ENCODE results near the gene DNAAF3. TPM values are rescaled to one million over a fixed set of nuclear protein-coding genes. Genes with fewer than 3 reads are reported as not detected.

Gene DNAAF3
- polyA plus RNA-seq, 1 of the 3 experiments (the other 2 are of a cell fraction): 2.4 TPM

DNA sequence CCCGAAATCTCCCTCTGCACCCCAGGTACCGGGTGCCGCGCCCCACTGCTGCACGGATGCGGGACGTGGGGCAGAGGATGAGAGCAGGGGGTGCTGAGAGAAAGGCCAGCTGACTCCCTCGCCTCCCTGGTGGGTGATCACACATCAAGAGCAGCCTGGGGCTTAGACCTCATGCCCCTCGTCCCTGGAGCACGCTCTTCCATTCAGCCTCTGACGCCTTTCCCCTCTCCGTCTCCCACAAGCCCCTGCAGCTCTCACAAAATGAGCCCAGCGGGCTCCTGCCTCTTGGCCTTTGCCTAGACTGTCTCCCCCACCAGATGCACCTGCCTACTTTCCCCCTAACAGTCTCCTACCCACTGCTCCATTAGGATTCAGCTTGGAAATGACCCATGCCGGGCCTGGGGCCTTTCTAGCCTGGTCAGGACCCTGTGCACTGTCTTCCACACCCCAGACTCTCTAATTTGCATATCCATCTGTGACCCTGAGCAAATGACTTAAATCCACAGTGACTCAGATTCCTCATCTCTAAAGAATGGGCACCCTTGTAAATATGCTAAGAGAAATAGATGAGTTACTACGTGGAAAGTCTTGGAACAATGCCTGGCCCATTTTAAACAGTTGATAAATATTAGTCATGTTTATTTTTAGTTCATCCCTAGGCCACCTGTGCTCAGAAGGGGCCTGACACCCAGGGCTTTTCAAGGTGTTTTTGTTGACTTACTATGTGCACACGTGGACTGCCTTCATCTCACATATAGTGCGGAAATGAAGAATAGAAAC is 43.5 kb upstream of the DNAAF3 start:
- ChIA-PET CTCF (interaction anchor here (1.3 kb wide), 1 partner anchor 69 kb away, joined by 3 read pairs; no protein-coding TSS in a partner anchor), POLR2A (interaction anchor here (0.9 kb wide), 1 partner anchor 19 kb away, joined by 3 read pairs; no protein-coding TSS in a partner anchor)
- Histone ChIP-seq H3K27ac (ENCODE audit: low read depth in 2 of 2, low read length in 1 of 2) (peak overlapping the region in 1 of 2 experiments; percentile 63; a peak in 2 of 4 replicates), H4K20me1 (ENCODE audit: insufficient read depth) (peaks cover 5% of the 10 kb centered on the region; the same call in 1 of the 2 replicates), H3K4me3 (ENCODE audit: low read depth in 2 of 2, low read length in 1 of 2) (no peak overlapping the region), H3K4me2 (peak overlapping the region; percentile 38), H3K27me3 (ENCODE audit: insufficient read depth) (no peaks in the 10 kb centered on the region), H3K79me2 (ENCODE audit: insufficient read depth) (no peaks in the 10 kb centered on the region), H3K9ac (no peak overlapping the region), H2AFZ (ENCODE audit: low read depth) (no peak overlapping the region), H3K9me2 (no peaks in the 10 kb centered on the region), H3K4me1 (ENCODE audit: control insufficient read depth in 1 of 2, insufficient read depth in 2 of 2, low read depth in 1 of 2, low read length in 1 of 2) (peaks cover 20 to 23% of the 10 kb centered on the region in 2 experiments; a peak in 3 of 4 replicates), H3K9me3 (no peaks in the 10 kb centered on the region), H3F3A (replicated peaks; ENCODE audit: insufficient read depth) (peaks cover 19% of the 10 kb centered on the region), H3K36me3 (replicated peaks in 1 of 2; ENCODE audit: control insufficient read depth in 1 of 2, insufficient read depth in 2 of 2, low read length in 1 of 2) (no peaks in the 10 kb centered on the region)
- no peak for DNase-seq
- WGBS (ENCODE audit: low lambda C conversion rate): 53% methylated on average over 9 of the region's 17 CpGs
- TF ChIP-seq EZH2phosphoT487 (IDR thresholded peaks at IDR 0.05; ENCODE audit: borderline replicate concordance, low read depth): no peak
- TF ChIP-seq RAD21 (IDR thresholded peaks at IDR 0.05; ENCODE audit: low read length): no peak
- no peak for TF ChIP-seq USF1 (IDR thresholded peaks at IDR 0.05; ENCODE audit: borderline replicate concordance, low read depth)
- TF ChIP-seq TAF1 (IDR thresholded peaks at IDR 0.05; ENCODE audit: borderline replicate concordance, low read depth, low read length): no peak
- TF ChIP-seq SMC3 (IDR thresholded peaks at IDR 0.05; ENCODE audit: low read depth, low read length): no peak
- no peak for TF ChIP-seq CHD2 (IDR thresholded peaks at IDR 0.05; ENCODE audit: low read length, partially characterized antibody)
- TF ChIP-seq ELF1 (IDR thresholded peaks at IDR 0.05): no peak
- TF ChIP-seq TEAD4 (IDR thresholded peaks at IDR 0.05; ENCODE audit: borderline replicate concordance, insufficient read depth): peak; percentile 76; the same call in 1 of the 2 replicates
- 0 out of 2 replicates have a peak, but pooled peaks have one; percentile 17 for TF ChIP-seq ZBTB33 (IDR thresholded peaks at IDR 0.05; ENCODE audit: borderline replicate concordance, low read depth)
- no peak for TF ChIP-seq GABPA (IDR thresholded peaks at IDR 0.05; ENCODE audit: low read depth)
- TF ChIP-seq MXI1 (IDR thresholded peaks at IDR 0.05; ENCODE audit: low read depth, low read length): no peak
- no peak for TF ChIP-seq RFX5 (IDR thresholded peaks at IDR 0.05; ENCODE audit: low read length)
- TF ChIP-seq, protein P1, sequence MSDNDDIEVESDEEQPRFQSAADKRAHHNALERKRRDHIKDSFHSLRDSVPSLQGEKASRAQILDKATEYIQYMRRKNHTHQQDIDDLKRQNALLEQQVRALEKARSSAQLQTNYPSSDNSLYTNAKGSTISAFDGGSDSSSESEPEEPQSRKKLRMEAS (IDR thresholded peaks at IDR 0.05; ENCODE audit: low read depth): no peak
- TF ChIP-seq YY1 (IDR thresholded peaks at IDR 0.05; ENCODE audit: low read depth): no peak
- no peak for TF ChIP-seq NRF1 (IDR thresholded peaks at IDR 0.05; ENCODE audit: low read depth, low read length)
- no peak for TF ChIP-seq FOXJ3 (CRISPR knock-in tag; IDR thresholded peaks at IDR 0.05)
- no peak for TF ChIP-seq FOXM1 (IDR thresholded peaks at IDR 0.05; ENCODE audit: low read depth)
- peak; percentile 86 for TF ChIP-seq JUND (IDR thresholded peaks at IDR 0.05)
- TF ChIP-seq SIN3A (IDR thresholded peaks at IDR 0.05; ENCODE audit: borderline replicate concordance, low read depth, low read length): no peak
- no peak for TF ChIP-seq RCOR1 (IDR thresholded peaks at IDR 0.05; ENCODE audit: low read length)
- TF ChIP-seq NFIC (IDR thresholded peaks at IDR 0.05; ENCODE audit: borderline replicate concordance): peak; percentile 77; the same call in 1 of the 2 replicates
- TF ChIP-seq, protein P2, sequence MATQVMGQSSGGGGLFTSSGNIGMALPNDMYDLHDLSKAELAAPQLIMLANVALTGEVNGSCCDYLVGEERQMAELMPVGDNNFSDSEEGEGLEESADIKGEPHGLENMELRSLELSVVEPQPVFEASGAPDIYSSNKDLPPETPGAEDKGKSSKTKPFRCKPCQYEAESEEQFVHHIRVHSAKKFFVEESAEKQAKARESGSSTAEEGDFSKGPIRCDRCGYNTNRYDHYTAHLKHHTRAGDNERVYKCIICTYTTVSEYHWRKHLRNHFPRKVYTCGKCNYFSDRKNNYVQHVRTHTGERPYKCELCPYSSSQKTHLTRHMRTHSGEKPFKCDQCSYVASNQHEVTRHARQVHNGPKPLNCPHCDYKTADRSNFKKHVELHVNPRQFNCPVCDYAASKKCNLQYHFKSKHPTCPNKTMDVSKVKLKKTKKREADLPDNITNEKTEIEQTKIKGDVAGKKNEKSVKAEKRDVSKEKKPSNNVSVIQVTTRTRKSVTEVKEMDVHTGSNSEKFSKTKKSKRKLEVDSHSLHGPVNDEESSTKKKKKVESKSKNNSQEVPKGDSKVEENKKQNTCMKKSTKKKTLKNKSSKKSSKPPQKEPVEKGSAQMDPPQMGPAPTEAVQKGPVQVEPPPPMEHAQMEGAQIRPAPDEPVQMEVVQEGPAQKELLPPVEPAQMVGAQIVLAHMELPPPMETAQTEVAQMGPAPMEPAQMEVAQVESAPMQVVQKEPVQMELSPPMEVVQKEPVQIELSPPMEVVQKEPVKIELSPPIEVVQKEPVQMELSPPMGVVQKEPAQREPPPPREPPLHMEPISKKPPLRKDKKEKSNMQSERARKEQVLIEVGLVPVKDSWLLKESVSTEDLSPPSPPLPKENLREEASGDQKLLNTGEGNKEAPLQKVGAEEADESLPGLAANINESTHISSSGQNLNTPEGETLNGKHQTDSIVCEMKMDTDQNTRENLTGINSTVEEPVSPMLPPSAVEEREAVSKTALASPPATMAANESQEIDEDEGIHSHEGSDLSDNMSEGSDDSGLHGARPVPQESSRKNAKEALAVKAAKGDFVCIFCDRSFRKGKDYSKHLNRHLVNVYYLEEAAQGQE (IDR thresholded peaks at IDR 0.05; ENCODE audit: low read depth, low read length): no peak
- TF ChIP-seq, protein P3, sequence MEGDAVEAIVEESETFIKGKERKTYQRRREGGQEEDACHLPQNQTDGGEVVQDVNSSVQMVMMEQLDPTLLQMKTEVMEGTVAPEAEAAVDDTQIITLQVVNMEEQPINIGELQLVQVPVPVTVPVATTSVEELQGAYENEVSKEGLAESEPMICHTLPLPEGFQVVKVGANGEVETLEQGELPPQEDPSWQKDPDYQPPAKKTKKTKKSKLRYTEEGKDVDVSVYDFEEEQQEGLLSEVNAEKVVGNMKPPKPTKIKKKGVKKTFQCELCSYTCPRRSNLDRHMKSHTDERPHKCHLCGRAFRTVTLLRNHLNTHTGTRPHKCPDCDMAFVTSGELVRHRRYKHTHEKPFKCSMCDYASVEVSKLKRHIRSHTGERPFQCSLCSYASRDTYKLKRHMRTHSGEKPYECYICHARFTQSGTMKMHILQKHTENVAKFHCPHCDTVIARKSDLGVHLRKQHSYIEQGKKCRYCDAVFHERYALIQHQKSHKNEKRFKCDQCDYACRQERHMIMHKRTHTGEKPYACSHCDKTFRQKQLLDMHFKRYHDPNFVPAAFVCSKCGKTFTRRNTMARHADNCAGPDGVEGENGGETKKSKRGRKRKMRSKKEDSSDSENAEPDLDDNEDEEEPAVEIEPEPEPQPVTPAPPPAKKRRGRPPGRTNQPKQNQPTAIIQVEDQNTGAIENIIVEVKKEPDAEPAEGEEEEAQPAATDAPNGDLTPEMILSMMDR (IDR thresholded peaks at IDR 0.05): no peak
- TF ChIP-seq EP300 (IDR thresholded peaks at IDR 0.05; ENCODE audit: borderline replicate concordance in 1 of 2, low read depth in 1 of 2, low read length in 1 of 2): peak in 1 of 2 experiments; percentile 68; a peak in 2 of 4 replicates
- peak; percentile 92 for TF ChIP-seq TCF12 (IDR thresholded peaks at IDR 0.05)
